ENCODE data around the gene DDIAS.
"Not testable (repeated sequence)": the region's sequence is repeated elsewhere in the genome, so short reads cannot be mapped to it uniquely, and the experiment has no call there.

DDIAS gene, protein sequence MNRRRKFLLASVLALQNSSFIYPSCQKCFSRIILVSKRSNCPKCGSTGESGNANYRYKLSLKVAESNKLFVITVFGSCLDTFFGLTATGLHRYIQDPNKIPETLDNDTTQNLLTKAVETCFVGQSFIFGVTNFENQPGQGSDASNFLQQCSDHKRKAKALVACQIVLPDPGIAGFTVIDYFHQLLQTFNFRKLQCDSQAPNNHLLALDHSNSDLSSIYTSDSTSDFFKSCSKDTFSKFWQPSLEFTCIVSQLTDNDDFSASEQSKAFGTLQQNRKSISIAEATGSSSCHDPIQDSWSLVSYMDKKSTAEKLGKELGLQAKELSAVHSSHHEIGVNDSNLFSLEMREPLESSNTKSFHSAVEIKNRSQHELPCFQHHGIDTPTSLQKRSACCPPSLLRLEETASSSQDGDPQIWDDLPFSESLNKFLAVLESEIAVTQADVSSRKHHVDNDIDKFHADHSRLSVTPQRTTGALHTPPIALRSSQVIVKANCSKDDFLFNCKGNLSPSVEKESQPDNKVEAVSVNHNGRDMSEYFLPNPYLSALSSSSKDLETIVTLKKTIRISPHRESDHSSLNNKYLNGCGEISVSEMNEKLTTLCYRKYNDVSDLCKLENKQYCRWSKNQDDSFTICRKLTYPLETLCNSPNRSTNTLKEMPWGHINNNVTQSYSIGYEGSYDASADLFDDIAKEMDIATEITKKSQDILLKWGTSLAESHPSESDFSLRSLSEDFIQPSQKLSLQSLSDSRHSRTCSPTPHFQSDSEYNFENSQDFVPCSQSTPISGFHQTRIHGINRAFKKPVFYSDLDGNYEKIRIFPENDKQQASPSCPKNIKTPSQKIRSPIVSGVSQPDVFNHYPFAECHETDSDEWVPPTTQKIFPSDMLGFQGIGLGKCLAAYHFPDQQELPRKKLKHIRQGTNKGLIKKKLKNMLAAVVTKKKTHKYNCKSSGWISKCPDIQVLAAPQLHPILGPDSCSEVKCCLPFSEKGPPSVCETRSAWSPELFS

DNA sequence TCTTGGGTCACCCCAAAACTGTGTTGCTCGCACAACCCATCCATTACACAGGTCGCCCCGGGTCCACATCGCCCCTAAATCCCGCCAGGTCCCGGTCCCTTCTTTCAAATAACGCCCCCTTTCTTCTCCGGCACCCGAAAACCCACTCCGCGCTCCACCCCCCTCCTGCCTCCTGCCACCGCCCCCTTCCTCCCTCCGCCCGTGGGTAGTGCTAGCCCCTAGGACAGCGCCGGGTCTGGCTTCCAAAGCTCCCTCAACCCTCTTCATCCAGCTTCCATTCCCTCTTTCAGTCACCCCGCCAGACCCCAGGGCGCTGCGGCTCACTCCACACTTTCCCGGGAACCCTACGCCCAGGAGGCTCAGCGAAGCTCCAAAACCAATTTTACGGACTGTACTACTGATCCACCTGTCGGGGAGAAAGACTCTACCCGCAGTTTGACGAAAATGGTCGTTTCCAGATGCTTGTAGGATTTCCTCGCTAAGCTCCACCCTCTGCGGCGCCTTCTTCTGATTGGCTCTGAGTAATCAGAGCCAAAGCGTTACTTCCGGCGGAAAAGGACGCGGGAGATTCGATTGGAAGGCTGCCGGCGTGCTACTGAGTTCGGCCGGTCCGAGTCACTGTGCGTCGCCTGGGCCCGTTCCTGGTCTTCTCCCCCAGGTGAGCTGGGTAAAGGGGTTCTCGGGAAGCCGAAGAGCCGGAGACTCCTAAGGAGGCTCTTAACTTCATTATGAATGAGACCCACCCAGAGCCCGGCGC, at the start of gene DDIAS:
TSS of gene DDIAS (plus strand) at position 572 of the 757 bp plus-strand sequence. CDS start 13,003 bp downstream, outside the sequence.
- H3K4me3 ChIP-seq (ENCODE audit: low read depth, low read length), result peak within 1 kb of the TSS; percentile 98
- peak; percentile 98 for DNase-seq (ENCODE audit: low read depth)
- TF ChIP-seq, protein P1, sequence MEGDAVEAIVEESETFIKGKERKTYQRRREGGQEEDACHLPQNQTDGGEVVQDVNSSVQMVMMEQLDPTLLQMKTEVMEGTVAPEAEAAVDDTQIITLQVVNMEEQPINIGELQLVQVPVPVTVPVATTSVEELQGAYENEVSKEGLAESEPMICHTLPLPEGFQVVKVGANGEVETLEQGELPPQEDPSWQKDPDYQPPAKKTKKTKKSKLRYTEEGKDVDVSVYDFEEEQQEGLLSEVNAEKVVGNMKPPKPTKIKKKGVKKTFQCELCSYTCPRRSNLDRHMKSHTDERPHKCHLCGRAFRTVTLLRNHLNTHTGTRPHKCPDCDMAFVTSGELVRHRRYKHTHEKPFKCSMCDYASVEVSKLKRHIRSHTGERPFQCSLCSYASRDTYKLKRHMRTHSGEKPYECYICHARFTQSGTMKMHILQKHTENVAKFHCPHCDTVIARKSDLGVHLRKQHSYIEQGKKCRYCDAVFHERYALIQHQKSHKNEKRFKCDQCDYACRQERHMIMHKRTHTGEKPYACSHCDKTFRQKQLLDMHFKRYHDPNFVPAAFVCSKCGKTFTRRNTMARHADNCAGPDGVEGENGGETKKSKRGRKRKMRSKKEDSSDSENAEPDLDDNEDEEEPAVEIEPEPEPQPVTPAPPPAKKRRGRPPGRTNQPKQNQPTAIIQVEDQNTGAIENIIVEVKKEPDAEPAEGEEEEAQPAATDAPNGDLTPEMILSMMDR (IDR thresholded peaks at IDR 0.05; ENCODE audit: low read depth, low read length, missing control alignments), result peak; percentile 4

DNA sequence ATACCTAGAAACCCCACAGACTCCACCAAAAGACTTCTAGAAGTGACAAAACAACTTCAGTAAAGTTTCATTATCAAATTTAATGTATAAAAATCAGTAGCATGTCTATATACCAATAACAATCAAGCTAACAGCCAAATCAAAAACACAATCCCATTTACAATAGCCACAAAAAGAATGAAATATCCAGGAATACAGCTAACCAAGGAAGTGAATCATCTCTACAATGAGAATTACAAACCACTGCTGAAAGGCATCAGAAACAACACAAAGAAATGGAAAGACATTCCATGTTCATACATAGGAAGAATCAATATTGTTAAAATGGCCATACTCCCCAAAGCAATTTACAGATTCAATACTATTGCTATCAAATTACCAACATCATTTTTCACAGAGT, 47.3 kb upstream of the DDIAS start:
- DNase-seq (ENCODE audit: low read depth), result no peak
- TF ChIP-seq, protein P1 (IDR thresholded peaks at IDR 0.05; ENCODE audit: low read depth, low read length, missing control alignments), result no peak
- H3K4me3 ChIP-seq (ENCODE audit: low read depth, low read length), result no peak overlapping the region

DNA sequence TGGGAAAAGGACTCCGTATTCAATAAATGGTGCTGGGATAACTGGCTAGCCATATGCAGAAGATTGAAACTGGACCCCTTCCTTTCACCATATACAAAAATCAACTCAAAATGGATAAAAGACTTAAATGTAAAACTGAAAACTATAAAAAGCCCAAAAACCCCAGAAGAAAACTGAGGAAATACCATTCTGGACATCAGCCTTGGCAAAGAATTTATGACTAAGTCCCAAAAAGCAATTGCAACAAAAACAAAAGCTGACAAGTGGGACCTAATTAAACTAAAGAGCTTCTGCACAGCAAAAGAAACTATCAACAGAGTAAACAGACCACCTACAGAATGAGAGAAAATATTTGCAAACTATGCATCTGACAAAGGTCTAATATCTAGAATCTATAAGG, 46.6 kb upstream of the DDIAS start:
- DNase-seq (ENCODE audit: low read depth); H3K4me3 ChIP-seq (ENCODE audit: low read depth, low read length): not testable (repeated sequence)

DNA sequence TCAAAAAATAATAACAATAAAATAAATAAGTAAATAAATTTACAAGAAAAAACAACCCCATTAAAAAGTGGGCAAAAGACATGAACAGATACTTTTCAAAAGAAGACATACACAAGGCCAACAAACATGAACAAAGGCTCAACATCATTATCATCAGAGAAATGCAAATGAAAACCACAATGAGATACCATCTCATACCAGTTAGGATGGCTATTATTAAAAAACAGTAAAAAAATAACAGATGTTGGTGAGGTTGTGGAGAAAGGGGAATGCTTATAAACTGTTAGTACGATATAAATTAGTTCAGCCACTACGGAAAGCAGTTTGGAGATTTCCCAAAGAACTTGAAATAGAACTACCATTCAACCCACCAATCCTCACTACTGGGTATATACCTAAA, 45.9 kb upstream of the DDIAS start:
- TF ChIP-seq, protein P1 (IDR thresholded peaks at IDR 0.05; ENCODE audit: low read depth, low read length, missing control alignments), result no peak
- DNase-seq (ENCODE audit: low read depth), result no peak
- H3K4me3 ChIP-seq (ENCODE audit: low read depth, low read length), result no peak overlapping the region

DNA sequence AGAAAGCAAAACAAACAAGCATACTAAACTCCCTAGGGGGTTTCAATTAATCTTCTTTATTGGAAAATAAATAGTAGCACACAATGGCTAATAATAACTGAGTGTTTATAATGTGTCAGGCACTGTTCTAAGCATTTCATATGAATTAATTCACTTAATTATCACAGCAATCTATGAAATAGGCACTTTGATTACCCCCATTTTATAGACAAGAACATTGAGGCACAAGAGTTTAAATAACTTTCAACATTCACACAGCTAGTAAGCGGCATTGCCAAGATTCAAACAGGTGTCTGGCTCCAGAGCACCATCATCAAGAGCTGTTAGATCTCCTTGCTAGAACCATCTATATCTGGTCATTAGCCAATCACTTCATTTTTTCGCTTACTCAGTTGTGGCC, 44.4 kb upstream of the DDIAS start:
- TF ChIP-seq, protein P1 (IDR thresholded peaks at IDR 0.05; ENCODE audit: low read depth, low read length, missing control alignments), result no peak
- no peak for DNase-seq (ENCODE audit: low read depth)
- H3K4me3 ChIP-seq (ENCODE audit: low read depth, low read length), result no peak overlapping the region

DNA sequence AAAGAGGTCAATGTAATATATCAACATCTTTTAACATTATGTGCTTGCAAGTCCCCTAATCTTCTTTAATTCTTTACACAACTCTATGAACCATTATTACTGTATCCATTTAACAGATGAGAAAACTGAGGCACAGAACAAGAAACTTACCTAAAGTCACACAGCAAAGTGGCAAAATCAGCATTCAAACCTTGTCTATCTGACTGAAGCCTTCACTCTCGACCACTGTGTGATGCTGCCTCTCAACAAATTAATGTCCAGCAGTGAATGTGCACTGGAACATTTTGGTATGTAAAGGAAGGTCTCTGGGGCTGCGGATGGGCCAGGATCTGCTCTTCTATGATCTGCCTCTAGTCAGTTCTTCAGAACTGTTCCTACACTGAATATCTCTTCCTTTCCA, 43.4 kb upstream of the DDIAS start:
- no peak overlapping the region for H3K4me3 ChIP-seq (ENCODE audit: low read depth, low read length)
- TF ChIP-seq, protein P1 (IDR thresholded peaks at IDR 0.05; ENCODE audit: low read depth, low read length, missing control alignments), result no peak
- no peak for DNase-seq (ENCODE audit: low read depth)
